AML-193 (cell line): ENCODE data around the gene MUC6.

Experiments
- DNase-seq, 2 experiments: peaks; one replicate each; lab custom pipeline; 2025; lab: John Stamatoyannopoulos, UW

Gene MUC6

GRCh38 chr11:1038361-1038760 is 1.8 kb upstream of the MUC6 start:
- no peak for DNase-seq

GRCh38 chr11:1037506-1038055 is 1.1 kb upstream of the MUC6 start:
- no peak for DNase-seq

- no peak for DNase-seq
Observed at GRCh38 chr11:1036931-1037330, 413 bp upstream of the MUC6 start.

- DNase-seq: no peak
Observed at GRCh38 chr11:1035577-1036283, 788 bp downstream of the MUC6 start.

GRCh38 chr11:1034456-1035295 is 1.8 kb downstream of the MUC6 start:
- no peak for DNase-seq

GRCh38 chr11:1034001-1034400 is 2.5 kb downstream of the MUC6 start:
- DNase-seq: no peak

GRCh38 chr11:1033016-1033798 is 3.3 kb downstream of the MUC6 start:
- DNase-seq: no peak

GRCh38 chr11:1032310-1032891 is 4.1 kb downstream of the MUC6 start:
- DNase-seq: no peak

- no peak for DNase-seq
Observed at GRCh38 chr11:1031121-1031899, 5.2 kb downstream of the MUC6 start.

- no peak for DNase-seq
Observed at GRCh38 chr11:1030556-1030955, 6.0 kb downstream of the MUC6 start.

GRCh38 chr11:1030086-1030485 is 6.4 kb downstream of the MUC6 start:
- no peak for DNase-seq

- DNase-seq: no peak
Observed at GRCh38 chr11:1029654-1030053, 6.9 kb downstream of the MUC6 start.

GRCh38 chr11:1029051-1029450 is 7.5 kb downstream of the MUC6 start:
- DNase-seq: no peak

GRCh38 chr11:1028616-1029015 is 7.9 kb downstream of the MUC6 start:
- no peak for DNase-seq

GRCh38 chr11:1028291-1028540 is 8.3 kb downstream of the MUC6 start:
- no peak for DNase-seq

GRCh38 chr11:1027483-1028290 is 8.8 kb downstream of the MUC6 start:
- no peak for DNase-seq

GRCh38 chr11:1026641-1027482 is 9.7 kb downstream of the MUC6 start:
- DNase-seq: no peak

- DNase-seq: no peak
Observed at GRCh38 chr11:1026163-1026450, 10.4 kb downstream of the MUC6 start.

- DNase-seq: no peak
Observed at GRCh38 chr11:1025410-1026162, 10.9 kb downstream of the MUC6 start.
